GM06990 (cell line): ENCODE measurements around the gene BCL11B.

ENCODE experiments used
- DNase-seq: peaks from one replicate; pipeline ENCODE4 v3.0.0-alpha.2; 2011; ENCODE audit not compliant: insufficient read length; ENCODE audit errors: extremely low read depth
- H3K27me3 ChIP-seq: replicated peaks from 2 replicates; pipeline ENCODE4 v1.6.0; 2011; ENCODE audit warnings: low read length; ENCODE audit not compliant: control insufficient read depth, insufficient read depth
- H3K36me3 ChIP-seq: 2 replicates; pipeline ENCODE4 v1.5.1; 2011; ENCODE audit warnings: low read length; ENCODE audit not compliant: control insufficient read depth, insufficient read depth
- H3K4me3 ChIP-seq: replicated peaks from 2 replicates; pipeline ENCODE4 v1.5.1; 2011; ENCODE audit warnings: low read depth, mild to moderate bottlenecking, control low read depth, low read length
- TF ChIP-seq, protein P1 (sequence below): IDR thresholded peaks from 2 replicates; pipeline ENCODE4 v1.5.1; 2011; ENCODE audit warnings: low read length, control low read depth, mild to moderate bottlenecking, inconsistent platforms; ENCODE audit not compliant: insufficient read depth, poor library complexity, severe bottlenecking

Gene BCL11B

DNA sequence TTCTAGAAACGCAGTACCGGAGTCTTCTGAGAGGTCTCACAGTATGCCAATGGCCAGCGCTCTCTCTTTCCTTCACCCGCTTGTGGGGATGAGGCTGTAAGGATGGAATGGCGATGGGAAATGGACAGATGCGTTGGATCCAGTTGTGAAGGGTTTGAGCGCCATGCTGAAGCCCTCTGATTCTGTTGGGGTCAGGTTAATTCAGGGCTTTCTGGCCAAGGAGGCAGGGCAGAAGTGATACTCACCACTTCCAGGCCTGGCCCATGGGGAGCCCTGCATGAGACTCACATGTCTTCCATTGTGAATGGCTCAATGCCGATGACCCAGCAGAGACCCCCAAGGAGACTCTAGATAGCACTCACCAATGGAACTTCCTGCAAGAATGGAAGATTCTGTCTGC, 114.3 kb downstream of the BCL11B start:
- TF ChIP-seq, protein P1, sequence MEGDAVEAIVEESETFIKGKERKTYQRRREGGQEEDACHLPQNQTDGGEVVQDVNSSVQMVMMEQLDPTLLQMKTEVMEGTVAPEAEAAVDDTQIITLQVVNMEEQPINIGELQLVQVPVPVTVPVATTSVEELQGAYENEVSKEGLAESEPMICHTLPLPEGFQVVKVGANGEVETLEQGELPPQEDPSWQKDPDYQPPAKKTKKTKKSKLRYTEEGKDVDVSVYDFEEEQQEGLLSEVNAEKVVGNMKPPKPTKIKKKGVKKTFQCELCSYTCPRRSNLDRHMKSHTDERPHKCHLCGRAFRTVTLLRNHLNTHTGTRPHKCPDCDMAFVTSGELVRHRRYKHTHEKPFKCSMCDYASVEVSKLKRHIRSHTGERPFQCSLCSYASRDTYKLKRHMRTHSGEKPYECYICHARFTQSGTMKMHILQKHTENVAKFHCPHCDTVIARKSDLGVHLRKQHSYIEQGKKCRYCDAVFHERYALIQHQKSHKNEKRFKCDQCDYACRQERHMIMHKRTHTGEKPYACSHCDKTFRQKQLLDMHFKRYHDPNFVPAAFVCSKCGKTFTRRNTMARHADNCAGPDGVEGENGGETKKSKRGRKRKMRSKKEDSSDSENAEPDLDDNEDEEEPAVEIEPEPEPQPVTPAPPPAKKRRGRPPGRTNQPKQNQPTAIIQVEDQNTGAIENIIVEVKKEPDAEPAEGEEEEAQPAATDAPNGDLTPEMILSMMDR, result no peak
- H3K4me3 ChIP-seq, result no peak overlapping the region
- no peak for DNase-seq
- H3K27me3 ChIP-seq, result no peaks in the 10 kb centered on the region
- H3K36me3 ChIP-seq, result no peaks in the 10 kb centered on the region

DNA sequence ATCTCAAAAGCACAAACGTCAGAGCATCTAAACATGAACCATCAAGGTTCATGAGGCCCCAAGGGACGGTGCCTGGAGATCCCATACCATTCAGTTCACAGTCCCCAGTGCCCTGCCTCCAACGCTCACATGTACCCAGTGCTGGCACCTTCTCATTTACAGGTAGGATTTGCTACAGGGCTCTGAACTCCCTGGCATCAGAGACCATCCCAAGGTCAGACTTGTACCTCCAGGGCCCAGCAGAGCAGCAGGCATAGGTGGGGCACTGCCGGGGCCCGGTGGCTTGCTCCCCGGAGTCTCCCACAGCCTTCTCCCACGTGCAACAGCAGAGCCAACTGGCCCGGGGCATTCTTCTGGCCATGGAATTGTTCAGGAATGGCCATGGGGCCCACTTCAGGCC, 114.8 kb downstream of the BCL11B start:
- Histone ChIP-seq H3K27me3 (no peaks in the 10 kb centered on the region), H3K36me3 (no peaks in the 10 kb centered on the region), H3K4me3 (no peak overlapping the region)
- DNase-seq, result no peak
- TF ChIP-seq, protein P1, result no peak

DNA sequence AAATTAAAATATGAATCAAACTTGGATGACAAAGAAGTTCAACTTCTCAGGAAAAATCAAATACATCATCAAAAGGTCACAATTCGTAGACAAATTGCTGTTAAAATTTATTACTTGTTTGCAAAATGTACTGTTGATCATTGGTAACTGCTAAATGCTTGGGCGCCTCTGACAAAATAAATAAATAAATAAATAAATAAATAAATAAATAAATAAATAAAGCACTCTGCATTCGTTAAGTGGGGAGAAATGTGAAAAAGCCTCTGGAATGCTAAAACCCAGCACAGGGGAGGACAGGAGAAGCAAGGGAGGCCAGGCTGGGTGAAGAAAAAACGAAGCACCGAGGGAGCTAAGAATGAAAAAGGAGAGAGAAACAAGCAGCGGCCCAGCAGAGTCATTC, 115.2 kb downstream of the BCL11B start:
- DNase-seq, result no peak
- Histone ChIP-seq H3K36me3 (no peaks in the 10 kb centered on the region), H3K4me3 (no peak overlapping the region), H3K27me3 (no peaks in the 10 kb centered on the region)
- TF ChIP-seq, protein P1, result no peak

DNA sequence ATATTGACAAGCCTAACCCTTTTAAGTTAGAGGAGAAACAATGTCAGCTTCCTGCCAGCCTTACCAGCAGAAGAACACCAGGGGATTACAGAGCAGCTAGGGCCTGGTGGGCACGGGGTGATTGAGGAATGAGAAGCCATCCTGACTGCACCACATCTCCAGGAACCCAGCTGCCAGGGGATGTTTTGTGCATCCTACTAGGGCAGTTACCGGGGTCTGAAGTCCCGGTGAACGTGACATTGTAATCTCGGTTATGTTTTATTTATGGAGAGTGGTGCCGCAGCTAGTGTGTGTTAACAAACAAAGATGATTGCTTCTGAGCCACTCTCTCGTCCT, 115.9 kb downstream of the BCL11B start:
- no peak for DNase-seq
- TF ChIP-seq, protein P1, result no peak
- H3K4me3 ChIP-seq, result no peak overlapping the region
- H3K36me3 ChIP-seq, result no peaks in the 10 kb centered on the region
- H3K27me3 ChIP-seq, result no peaks in the 10 kb centered on the region

DNA sequence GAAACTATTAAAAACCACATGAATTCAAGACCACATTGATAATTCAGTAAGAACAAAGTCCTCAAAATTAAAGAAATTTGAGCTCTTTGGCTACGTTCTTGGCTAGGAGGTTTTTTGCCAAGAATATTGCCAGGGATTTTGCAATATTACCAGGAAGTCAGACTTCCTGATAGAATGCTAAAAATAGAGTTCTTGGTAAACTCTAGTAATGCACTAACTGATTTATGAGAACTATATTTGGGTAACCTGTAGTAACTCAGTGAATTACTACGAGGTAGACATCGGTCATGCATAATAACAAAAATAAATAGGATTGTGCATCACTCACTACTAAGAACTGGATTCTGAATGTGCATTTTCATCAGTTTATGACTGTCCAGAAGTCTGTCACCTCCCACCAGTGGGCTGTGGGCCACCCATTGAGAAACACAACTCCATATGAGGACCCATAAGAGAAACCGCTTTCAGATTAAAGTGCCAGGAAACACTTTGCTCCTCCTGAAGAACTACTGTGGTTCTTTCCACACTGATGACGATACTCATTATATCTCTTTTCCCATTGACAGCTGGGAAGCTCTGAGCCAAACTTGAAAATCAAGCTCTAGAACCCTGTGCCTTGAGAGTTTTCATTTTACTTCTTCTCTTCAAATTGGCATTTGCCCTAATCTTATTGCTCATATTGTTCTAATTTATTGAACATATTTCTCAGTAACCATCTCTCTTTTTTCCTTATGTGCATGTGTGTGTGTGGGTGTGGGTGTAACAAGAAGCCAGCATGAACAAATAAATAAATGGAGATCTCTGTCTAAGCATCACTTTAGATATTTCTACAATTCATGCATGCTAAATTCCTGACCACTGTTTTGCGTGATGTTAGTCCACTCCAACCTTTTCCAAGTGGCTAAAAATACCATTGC, 116.6 kb downstream of the BCL11B start:
- Histone ChIP-seq H3K36me3 (no peaks in the 10 kb centered on the region), H3K4me3 (no peak overlapping the region), H3K27me3 (no peaks in the 10 kb centered on the region)
- no peak for DNase-seq
- TF ChIP-seq, protein P1, result no peak
